GM20000 (cell line): ENCODE data around the gene MYO16.

Experiments
- DNase-seq: peaks from one replicate; pipeline ENCODE4 v3.0.0; 2012; ENCODE audit warnings: low spot score
- TF ChIP-seq, protein P1 (sequence below): IDR thresholded peaks from 2 replicates; pipeline ENCODE4 v1.5.1; 2012; ENCODE audit warnings: mild to moderate bottlenecking, control low read depth; ENCODE audit errors: extremely low read depth, missing control alignments

The MYO16 gene

DNA sequence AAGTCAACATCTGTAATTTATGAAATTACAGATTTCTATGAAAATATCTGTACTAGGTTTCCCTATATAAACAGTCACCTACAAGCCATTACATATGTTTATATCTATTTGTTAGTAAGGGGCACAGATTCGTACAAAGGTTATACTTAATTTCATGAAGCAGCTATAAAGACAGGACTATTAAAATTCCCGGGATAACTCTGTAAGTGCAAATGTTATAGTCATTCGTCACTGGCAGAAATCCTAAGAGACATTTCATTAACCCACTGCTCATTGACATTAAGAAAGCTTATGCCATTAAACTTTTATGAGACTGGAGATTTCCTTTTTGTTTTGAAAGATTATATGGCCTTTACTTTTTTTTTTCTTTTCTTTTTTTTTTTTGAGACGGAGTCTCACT is 122.9 kb downstream of the MYO16 start:
- TF ChIP-seq, protein P1, sequence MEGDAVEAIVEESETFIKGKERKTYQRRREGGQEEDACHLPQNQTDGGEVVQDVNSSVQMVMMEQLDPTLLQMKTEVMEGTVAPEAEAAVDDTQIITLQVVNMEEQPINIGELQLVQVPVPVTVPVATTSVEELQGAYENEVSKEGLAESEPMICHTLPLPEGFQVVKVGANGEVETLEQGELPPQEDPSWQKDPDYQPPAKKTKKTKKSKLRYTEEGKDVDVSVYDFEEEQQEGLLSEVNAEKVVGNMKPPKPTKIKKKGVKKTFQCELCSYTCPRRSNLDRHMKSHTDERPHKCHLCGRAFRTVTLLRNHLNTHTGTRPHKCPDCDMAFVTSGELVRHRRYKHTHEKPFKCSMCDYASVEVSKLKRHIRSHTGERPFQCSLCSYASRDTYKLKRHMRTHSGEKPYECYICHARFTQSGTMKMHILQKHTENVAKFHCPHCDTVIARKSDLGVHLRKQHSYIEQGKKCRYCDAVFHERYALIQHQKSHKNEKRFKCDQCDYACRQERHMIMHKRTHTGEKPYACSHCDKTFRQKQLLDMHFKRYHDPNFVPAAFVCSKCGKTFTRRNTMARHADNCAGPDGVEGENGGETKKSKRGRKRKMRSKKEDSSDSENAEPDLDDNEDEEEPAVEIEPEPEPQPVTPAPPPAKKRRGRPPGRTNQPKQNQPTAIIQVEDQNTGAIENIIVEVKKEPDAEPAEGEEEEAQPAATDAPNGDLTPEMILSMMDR, result no peak
- DNase-seq, result no peak

DNA sequence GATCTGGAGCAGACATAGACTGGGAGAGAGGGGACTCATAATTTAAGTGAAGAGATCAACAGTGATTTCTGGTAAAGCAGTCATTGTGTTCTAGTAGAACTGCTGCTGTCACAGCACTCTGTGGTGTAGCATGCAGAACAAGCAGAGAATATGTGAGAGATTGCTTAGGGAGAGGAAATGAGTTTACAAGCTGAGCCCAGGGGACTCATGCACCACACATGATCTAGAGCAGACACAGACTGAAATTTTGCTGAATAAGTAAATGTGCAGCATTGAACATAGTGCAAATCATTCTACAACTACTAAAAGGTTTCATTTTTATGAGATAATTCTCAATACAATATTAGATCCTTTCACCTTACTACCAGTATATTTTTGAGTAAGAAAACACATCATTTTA is 125.7 kb downstream of the MYO16 start:
- DNase-seq, result no peak
- TF ChIP-seq, protein P1, result no peak

DNA sequence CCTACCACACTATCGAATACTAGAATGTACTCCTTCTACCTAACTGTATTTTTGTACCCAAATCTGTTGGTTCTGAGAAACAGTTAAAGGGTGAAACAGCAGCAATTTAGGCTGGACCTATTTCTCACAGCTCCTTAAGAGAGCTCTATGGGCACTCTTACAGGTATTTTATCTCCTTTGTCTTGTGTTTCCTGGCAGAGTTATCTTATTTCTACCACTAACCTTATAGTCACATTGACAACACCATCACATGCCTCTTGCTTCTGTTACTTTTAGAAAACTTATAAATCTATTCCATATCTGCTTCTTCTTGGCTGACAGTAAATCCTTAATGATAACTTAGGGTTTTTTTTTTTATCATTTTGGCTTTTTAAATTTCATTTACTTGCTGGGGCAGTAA is 130.7 kb downstream of the MYO16 start:
- TF ChIP-seq, protein P1, result no peak
- no peak for DNase-seq

DNA sequence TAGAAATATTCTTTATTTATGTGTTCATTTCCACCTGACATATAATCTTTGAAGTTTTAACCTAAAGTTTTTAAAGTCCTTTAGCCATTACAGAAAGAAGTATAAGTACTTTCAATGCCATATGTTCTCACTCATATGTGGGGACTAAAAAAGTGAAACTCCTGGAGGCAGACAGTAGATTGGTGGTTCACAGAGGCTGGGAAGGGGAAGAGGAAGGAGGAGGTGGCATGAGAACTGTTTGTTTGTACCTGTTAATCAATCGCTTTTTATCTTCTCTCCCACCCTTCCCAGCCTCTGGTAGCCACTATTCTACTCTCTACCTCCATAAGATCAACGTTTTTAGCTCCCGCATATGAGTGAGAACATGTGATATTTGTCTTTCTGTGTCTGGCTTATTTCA is 131.1 kb downstream of the MYO16 start:
- TF ChIP-seq, protein P1, result no peak
- DNase-seq, result no peak

GRCh38 chr13:108768035-108768434 is 138.6 kb downstream of the MYO16 start:
- no peak for DNase-seq
- TF ChIP-seq, protein P1, result no peak

GRCh38 chr13:108769213-108770070 is 140.0 kb downstream of the MYO16 start:
- no peak for DNase-seq
- TF ChIP-seq, protein P1, result no peak

DNA sequence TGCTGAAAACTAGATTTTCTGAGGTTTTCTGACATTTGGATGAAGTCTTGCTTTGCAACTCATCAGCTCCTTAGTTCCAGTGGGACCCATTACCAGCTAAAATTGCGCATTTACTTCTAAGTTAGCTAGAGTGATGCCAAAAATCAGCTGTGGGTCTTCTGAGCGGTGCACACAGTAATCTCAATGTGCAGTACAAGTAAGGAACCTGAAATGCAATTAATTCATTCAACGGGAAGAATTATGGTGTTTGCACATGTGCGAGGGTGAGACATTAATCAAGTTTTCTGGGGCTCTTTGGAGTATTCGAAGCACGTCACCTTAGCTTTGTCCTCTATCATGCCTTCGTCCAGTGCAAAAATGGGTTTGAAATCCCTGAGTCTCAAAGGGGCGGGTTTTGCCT is 146.2 kb downstream of the MYO16 start:
- TF ChIP-seq, protein P1, result no peak
- DNase-seq, result no peak
